ENCODE results near the gene ZNF821.
A peak's percentile ranks its signal among the peaks of the same experiment; 100 is the strongest.
"Not testable (repeated sequence)": the region's sequence is repeated elsewhere in the genome, so short reads cannot be mapped to it uniquely, and the experiment has no call there.

The ZNF821 gene

GRCh38 chr16:71845639-71846430 lies 38.1 kb downstream of the ZNF821 start, which contains the start of gene ATXN1L:
Gene ATXN1L (plus strand): TSS chr16:71845976. CDS start chr16:71849741, 3,765 bp downstream.
- TF ChIP-seq CTCF (IDR thresholded peaks at IDR 0.05; ENCODE audit: low read depth, low read length, missing control alignments) = no peak
- H3K4me3 ChIP-seq (replicated peaks; ENCODE audit: low read depth, low read length) = peak within 1 kb of the TSS; percentile 98
- peak; percentile 60 for DNase-seq (ENCODE audit: extremely low read depth, low read depth)

DNA sequence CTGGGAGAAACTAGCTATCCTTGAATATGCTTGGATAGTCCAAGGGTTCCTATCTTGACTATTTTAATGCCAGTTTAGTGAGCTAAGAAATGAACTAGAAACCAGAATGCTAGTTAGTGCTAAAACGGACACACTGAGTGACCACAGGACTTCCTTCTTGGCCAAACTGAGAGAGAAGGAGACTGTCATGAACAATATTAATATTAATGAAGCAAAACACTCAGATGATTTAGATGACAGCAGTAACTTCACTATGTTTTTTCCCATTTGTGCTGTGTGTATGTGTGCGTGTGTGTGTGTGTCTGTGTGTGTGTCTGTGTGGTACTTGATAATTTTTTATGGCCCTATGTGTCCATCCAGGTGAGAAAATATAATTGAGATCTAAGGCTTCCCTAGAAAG lies 40.4 kb downstream of the ZNF821 start:
- no peak for DNase-seq (ENCODE audit: extremely low read depth, low read depth)
- H3K4me3 ChIP-seq (replicated peaks; ENCODE audit: low read depth, low read length) = no peak overlapping the region
- TF ChIP-seq CTCF (IDR thresholded peaks at IDR 0.05; ENCODE audit: low read depth, low read length, missing control alignments) = no peak

- H3K4me3 ChIP-seq (replicated peaks; ENCODE audit: low read depth, low read length) = no peak overlapping the region
- no peak for TF ChIP-seq CTCF (IDR thresholded peaks at IDR 0.05; ENCODE audit: low read depth, low read length, missing control alignments)
- no peak for DNase-seq (ENCODE audit: extremely low read depth, low read depth)
Measured at GRCh38 chr16:71840052-71840451, 43.9 kb downstream of the ZNF821 start.

GRCh38 chr16:71837150-71837549 lies 46.8 kb downstream of the ZNF821 start:
- no peak for DNase-seq (ENCODE audit: extremely low read depth, low read depth)

GRCh38 chr16:71834291-71834690 lies 49.7 kb downstream of the ZNF821 start:
- TF ChIP-seq CTCF (IDR thresholded peaks at IDR 0.05; ENCODE audit: low read depth, low read length, missing control alignments) = no peak
- no peak for DNase-seq (ENCODE audit: extremely low read depth, low read depth)
- H3K4me3 ChIP-seq (replicated peaks; ENCODE audit: low read depth, low read length) = no peak overlapping the region

More at GRCh38 chr16:71837150-71837549, 46.8 kb downstream of the ZNF821 start:
- no peak for TF ChIP-seq CTCF (IDR thresholded peaks at IDR 0.05; ENCODE audit: low read depth, low read length, missing control alignments)
- H3K4me3 ChIP-seq (replicated peaks; ENCODE audit: low read depth, low read length) = no peak overlapping the region

- not testable (repeated sequence) for DNase-seq (ENCODE audit: extremely low read depth, low read depth); H3K4me3 ChIP-seq (replicated peaks; ENCODE audit: low read depth, low read length)
Measured at GRCh38 chr16:71832112-71832511, 51.9 kb downstream of the ZNF821 start.

GRCh38 chr16:71831698-71832097 lies 52.3 kb downstream of the ZNF821 start:
- not testable (repeated sequence) for DNase-seq (ENCODE audit: extremely low read depth, low read depth); H3K4me3 ChIP-seq (replicated peaks; ENCODE audit: low read depth, low read length)

- H3K4me3 ChIP-seq (replicated peaks; ENCODE audit: low read depth, low read length) = no peak overlapping the region
- no peak for TF ChIP-seq CTCF (IDR thresholded peaks at IDR 0.05; ENCODE audit: low read depth, low read length, missing control alignments)
- DNase-seq (ENCODE audit: extremely low read depth, low read depth) = no peak
Measured at GRCh38 chr16:71830359-71830758, 53.6 kb downstream of the ZNF821 start.
